Measurements from ENCODE around the gene DSCAML1.

DNA sequence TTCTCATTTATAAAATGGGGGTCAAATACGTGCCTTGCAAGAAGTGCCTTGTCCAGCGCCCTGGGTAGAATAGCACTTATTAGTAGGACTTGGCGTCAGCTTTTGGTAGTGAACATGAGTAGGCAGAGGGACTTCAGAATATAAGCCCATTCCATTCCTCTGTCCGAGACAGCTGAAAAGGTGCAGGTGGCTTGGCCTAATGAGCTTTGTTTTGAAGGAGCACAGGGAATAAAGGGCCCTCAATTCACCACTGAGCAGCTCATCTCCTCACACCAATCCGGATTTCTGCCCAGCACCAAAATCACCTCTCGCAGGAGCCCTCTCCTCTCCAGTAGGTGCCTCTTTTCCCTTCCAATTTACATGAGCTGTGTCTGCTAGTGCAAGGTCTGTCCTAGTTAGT, 91.2 kb downstream of the DSCAML1 start:
- TF ChIP-seq, protein P1, sequence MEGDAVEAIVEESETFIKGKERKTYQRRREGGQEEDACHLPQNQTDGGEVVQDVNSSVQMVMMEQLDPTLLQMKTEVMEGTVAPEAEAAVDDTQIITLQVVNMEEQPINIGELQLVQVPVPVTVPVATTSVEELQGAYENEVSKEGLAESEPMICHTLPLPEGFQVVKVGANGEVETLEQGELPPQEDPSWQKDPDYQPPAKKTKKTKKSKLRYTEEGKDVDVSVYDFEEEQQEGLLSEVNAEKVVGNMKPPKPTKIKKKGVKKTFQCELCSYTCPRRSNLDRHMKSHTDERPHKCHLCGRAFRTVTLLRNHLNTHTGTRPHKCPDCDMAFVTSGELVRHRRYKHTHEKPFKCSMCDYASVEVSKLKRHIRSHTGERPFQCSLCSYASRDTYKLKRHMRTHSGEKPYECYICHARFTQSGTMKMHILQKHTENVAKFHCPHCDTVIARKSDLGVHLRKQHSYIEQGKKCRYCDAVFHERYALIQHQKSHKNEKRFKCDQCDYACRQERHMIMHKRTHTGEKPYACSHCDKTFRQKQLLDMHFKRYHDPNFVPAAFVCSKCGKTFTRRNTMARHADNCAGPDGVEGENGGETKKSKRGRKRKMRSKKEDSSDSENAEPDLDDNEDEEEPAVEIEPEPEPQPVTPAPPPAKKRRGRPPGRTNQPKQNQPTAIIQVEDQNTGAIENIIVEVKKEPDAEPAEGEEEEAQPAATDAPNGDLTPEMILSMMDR (IDR thresholded peaks at IDR 0.05; ENCODE audit: insufficient read depth, low read depth, low read length): no peak
- TF ChIP-seq EZH2 (IDR thresholded peaks at IDR 0.05; ENCODE audit: insufficient read depth, low read length): no peak
